ENCODE results near the gene PLA2G4A. TPM values are rescaled to one million over a fixed set of nuclear protein-coding genes. Genes with fewer than 3 reads are reported as not detected.

PLA2G4A gene
- polyA plus RNA-seq, 1 of the 3 experiments (the other 2 are of a cell fraction): 0.26 TPM

DNA sequence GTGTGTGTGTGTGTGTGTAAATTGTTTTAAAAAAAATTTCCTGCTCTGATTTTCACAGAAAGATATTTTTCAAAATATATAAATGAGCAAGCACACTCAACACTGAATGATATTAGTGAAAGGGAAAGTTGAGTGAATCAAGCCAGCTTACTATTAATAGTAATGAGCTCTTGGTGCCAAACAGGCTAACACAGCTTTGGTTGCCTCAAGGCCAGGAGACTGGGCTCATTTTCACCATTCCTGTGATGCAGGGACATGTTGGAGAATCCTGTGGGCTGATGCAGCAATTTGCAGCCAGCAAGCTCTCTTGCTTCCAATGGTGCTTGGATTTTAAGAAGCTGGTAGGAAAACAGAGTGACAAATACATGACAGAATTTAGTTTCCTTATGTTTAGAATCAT lies 30.2 kb downstream of the PLA2G4A start:
- POLR2A ChIA-PET: no interaction called here
- no peak for DNase-seq
- Histone ChIP-seq H3K4me1 (ENCODE audit: control insufficient read depth in 1 of 2, insufficient read depth in 2 of 2, low read depth in 1 of 2, low read length in 1 of 2) (no peaks in the 10 kb centered on the region; a peak in 2 of 4 replicates), H4K20me1 (ENCODE audit: insufficient read depth) (no peaks in the 10 kb centered on the region), H3K9me2 (no peaks in the 10 kb centered on the region), H3K4me2 (no peak overlapping the region), H3K4me3 (ENCODE audit: low read depth in 2 of 2, low read length in 1 of 2) (no peak overlapping the region), H3K27me3 (ENCODE audit: insufficient read depth) (no peaks in the 10 kb centered on the region), H3K9me3 (no peaks in the 10 kb centered on the region), H3K36me3 (replicated peaks in 1 of 2; ENCODE audit: control insufficient read depth in 1 of 2, insufficient read depth in 2 of 2, low read length in 1 of 2) (no peaks in the 10 kb centered on the region), H3K27ac (ENCODE audit: low read depth in 2 of 2, low read length in 1 of 2) (no peak overlapping the region), H3K9ac (no peak overlapping the region), H3K79me2 (ENCODE audit: insufficient read depth) (no peaks in the 10 kb centered on the region), H3F3A (replicated peaks; ENCODE audit: insufficient read depth) (no peaks in the 10 kb centered on the region), H2AFZ (ENCODE audit: low read depth) (no peak overlapping the region)
- TF ChIP-seq, protein P1, sequence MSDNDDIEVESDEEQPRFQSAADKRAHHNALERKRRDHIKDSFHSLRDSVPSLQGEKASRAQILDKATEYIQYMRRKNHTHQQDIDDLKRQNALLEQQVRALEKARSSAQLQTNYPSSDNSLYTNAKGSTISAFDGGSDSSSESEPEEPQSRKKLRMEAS (IDR thresholded peaks at IDR 0.05; ENCODE audit: low read depth): no peak
- TF ChIP-seq, protein P2, sequence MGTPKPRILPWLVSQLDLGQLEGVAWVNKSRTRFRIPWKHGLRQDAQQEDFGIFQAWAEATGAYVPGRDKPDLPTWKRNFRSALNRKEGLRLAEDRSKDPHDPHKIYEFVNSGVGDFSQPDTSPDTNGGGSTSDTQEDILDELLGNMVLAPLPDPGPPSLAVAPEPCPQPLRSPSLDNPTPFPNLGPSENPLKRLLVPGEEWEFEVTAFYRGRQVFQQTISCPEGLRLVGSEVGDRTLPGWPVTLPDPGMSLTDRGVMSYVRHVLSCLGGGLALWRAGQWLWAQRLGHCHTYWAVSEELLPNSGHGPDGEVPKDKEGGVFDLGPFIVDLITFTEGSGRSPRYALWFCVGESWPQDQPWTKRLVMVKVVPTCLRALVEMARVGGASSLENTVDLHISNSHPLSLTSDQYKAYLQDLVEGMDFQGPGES (IDR thresholded peaks at IDR 0.05; ENCODE audit: low read depth, low read length): no peak
- TF ChIP-seq MEF2A (IDR thresholded peaks at IDR 0.05; ENCODE audit: borderline replicate concordance, low read depth) (no peak), SIN3A (IDR thresholded peaks at IDR 0.05; ENCODE audit: borderline replicate concordance, low read depth, low read length) (no peak)
- CTCF ChIA-PET: no interaction called here

DNA sequence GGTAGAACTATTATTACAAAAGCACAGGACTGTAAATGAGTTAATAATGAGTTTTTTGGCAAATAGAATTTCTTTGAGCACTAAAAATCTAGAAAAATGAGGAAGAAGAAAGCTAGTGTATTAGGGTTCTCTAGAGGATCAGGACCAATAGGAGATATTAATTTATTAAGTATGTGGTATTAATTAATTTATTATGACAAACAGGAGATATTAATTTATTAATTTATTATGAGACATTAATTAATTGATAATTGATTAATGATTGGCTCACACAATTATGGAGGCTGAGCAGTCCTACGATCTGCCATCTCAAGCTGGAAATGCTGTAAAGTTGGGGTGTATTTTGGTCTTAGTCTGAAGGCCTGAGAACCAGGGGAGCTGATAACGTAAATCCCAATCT lies 31.2 kb downstream of the PLA2G4A start:
- H3K4me1 ChIP-seq (ENCODE audit: control insufficient read depth in 1 of 2, insufficient read depth in 2 of 2, low read depth in 1 of 2, low read length in 1 of 2): no peaks in the 10 kb centered on the region
- no peaks in the 10 kb centered on the region for H3K9me2 ChIP-seq
- H4K20me1 ChIP-seq (ENCODE audit: insufficient read depth): no peaks in the 10 kb centered on the region
- CTCF ChIA-PET: no interaction called here
- no peaks in the 10 kb centered on the region for H3K9me3 ChIP-seq
- 24% methylated on average over 2 of the region's 2 CpGs for WGBS (ENCODE audit: low lambda C conversion rate)
- H3K4me3 ChIP-seq (ENCODE audit: low read depth in 2 of 2, low read length in 1 of 2): no peak overlapping the region
- DNase-seq: no peak
- H3K79me2 ChIP-seq (ENCODE audit: insufficient read depth): no peaks in the 10 kb centered on the region
- POLR2A ChIA-PET: no interaction called here
- no peak overlapping the region for H2AFZ ChIP-seq (ENCODE audit: low read depth)
- H3K9ac ChIP-seq: no peak overlapping the region
- TF ChIP-seq NRF1 (IDR thresholded peaks at IDR 0.05; ENCODE audit: low read depth, low read length) (no peak), EP300 (IDR thresholded peaks at IDR 0.05; ENCODE audit: borderline replicate concordance in 1 of 2, low read depth in 1 of 2, low read length in 1 of 2) (no peak), FOSL2 (IDR thresholded peaks at IDR 0.05; ENCODE audit: borderline replicate concordance, low read depth) (no peak), EZH2phosphoT487 (IDR thresholded peaks at IDR 0.05; ENCODE audit: borderline replicate concordance, low read depth) (no peak)
- TF ChIP-seq, protein P2 (IDR thresholded peaks at IDR 0.05; ENCODE audit: low read depth, low read length): no peak
- no peak overlapping the region for H3K27ac ChIP-seq (ENCODE audit: low read depth in 2 of 2, low read length in 1 of 2)
- no peaks in the 10 kb centered on the region for H3F3A ChIP-seq (replicated peaks; ENCODE audit: insufficient read depth)
- H3K27me3 ChIP-seq (ENCODE audit: insufficient read depth): no peaks in the 10 kb centered on the region
- no peaks in the 10 kb centered on the region for H3K36me3 ChIP-seq (replicated peaks in 1 of 2; ENCODE audit: control insufficient read depth in 1 of 2, insufficient read depth in 2 of 2, low read length in 1 of 2)
- H3K4me2 ChIP-seq: no peak overlapping the region

DNA sequence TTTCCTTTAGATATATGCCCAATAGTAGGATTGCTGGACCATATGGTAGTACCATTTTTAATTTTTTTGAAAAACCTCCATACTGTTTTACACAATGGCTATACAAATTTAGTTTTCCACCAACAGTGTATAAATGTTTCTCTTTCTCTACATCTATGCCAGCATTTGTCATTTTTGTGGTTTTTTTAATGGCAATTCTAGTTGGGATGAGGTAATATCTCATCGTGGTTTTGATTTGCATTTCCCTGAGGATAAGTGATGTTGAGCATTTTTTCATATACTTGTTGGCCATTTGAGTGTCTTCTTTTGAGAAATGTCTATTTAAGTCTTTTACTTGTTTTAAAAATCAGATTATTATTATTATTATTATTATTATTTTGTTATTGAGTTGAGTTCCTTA lies 35.5 kb downstream of the PLA2G4A start:
- no peaks in the 10 kb centered on the region for H3K27me3 ChIP-seq (ENCODE audit: insufficient read depth)
- H3K9ac ChIP-seq: no peak overlapping the region
- H2AFZ ChIP-seq (ENCODE audit: low read depth): no peak overlapping the region
- H4K20me1 ChIP-seq (ENCODE audit: insufficient read depth): no peaks in the 10 kb centered on the region
- H3K4me1 ChIP-seq (ENCODE audit: control insufficient read depth in 1 of 2, insufficient read depth in 2 of 2, low read depth in 1 of 2, low read length in 1 of 2): no peaks in the 10 kb centered on the region; a peak in 1 of 4 replicates
- H3K27ac ChIP-seq (ENCODE audit: low read depth in 2 of 2, low read length in 1 of 2): no peak overlapping the region
- no peak overlapping the region for H3K4me3 ChIP-seq (ENCODE audit: low read depth in 2 of 2, low read length in 1 of 2)
- H3K79me2 ChIP-seq (ENCODE audit: insufficient read depth): no peaks in the 10 kb centered on the region
- ChIA-PET CTCF (no interaction called here), POLR2A (no interaction called here)
- no peaks in the 10 kb centered on the region for H3K9me2 ChIP-seq
- no peaks in the 10 kb centered on the region for H3K36me3 ChIP-seq (replicated peaks in 1 of 2; ENCODE audit: control insufficient read depth in 1 of 2, insufficient read depth in 2 of 2, low read length in 1 of 2)
- WGBS (ENCODE audit: low lambda C conversion rate): 16% methylated on average over 1 of the region's 1 CpG
- TF ChIP-seq RAD21 (IDR thresholded peaks at IDR 0.05; ENCODE audit: low read length): no peak
- no peak for TF ChIP-seq YY1 (IDR thresholded peaks at IDR 0.05; ENCODE audit: low read depth)
- no peak for TF ChIP-seq NFIC (IDR thresholded peaks at IDR 0.05; ENCODE audit: borderline replicate concordance)
- TF ChIP-seq CHD2 (IDR thresholded peaks at IDR 0.05; ENCODE audit: low read length, partially characterized antibody): no peak
- no peak for TF ChIP-seq MEF2A (IDR thresholded peaks at IDR 0.05; ENCODE audit: borderline replicate concordance, low read depth)
- TF ChIP-seq ELF1 (IDR thresholded peaks at IDR 0.05): no peak
- no peak for DNase-seq
- no peaks in the 10 kb centered on the region for H3F3A ChIP-seq (replicated peaks; ENCODE audit: insufficient read depth)
- H3K4me2 ChIP-seq: no peak overlapping the region
- no peaks in the 10 kb centered on the region for H3K9me3 ChIP-seq
